GM12875 (cell line): ENCODE results near the gene COA7.

Experiments
- H3K4me3 ChIP-seq: one replicate; pipeline ENCODE4 v1.5.1; 2011; ENCODE audit warnings: low read depth, low read length, control low read depth
- TF ChIP-seq, protein P1 (sequence below): IDR thresholded peaks from 2 replicates; pipeline ENCODE4 v1.5.1; 2011; ENCODE audit warnings: low read depth, mild to moderate bottlenecking, control low read depth, inconsistent platforms, low read length, moderate library complexity, borderline replicate concordance; ENCODE audit not compliant: insufficient read depth

The COA7 gene

DNA sequence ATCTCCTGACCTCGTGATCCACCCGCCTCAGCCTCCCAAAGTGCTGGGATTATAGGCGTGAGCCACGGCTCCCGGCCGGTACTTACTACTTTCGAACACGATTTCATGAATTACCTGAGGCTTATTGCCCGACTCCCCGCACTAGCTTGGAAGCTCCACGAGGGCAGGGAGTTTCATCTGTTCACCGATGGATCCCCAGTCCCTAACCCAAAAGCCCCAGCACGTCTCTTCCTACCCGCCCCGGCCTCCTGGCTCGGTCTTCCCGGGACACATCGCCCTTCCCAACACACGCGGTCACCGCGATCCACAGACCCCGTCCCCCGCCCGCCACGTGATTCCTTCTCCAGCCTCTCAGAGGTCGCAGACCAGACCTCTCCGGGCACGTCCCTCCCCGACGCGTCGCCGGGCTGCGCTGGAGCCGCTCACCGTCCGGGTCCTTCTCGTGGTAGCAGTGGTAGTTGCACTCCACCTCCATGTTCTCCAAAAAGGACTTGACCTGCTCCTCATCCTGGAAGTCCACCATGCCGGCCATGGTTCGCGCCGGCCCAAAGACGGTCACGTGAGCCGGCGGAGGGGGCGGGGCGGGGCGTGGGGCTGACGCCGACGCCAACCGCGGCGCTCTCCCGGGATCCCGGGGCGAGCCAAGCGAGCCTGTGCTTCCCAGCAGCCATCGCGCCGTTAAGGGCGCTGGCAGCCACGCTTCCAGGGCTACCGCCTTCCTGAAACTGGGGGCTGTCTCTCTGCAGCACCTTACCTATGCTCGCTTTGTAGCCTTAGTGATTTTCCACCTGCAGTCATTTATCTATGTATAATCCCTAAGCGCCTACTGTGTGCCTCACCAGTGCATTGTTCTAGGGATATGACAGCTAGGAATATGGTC lies at the start of gene COA7:
Gene COA7, minus strand, starts transcription at position 553 of the 880 bp plus-strand sequence. Its CDS starts 21 bp downstream, at position 532.
- TF ChIP-seq, protein P1, sequence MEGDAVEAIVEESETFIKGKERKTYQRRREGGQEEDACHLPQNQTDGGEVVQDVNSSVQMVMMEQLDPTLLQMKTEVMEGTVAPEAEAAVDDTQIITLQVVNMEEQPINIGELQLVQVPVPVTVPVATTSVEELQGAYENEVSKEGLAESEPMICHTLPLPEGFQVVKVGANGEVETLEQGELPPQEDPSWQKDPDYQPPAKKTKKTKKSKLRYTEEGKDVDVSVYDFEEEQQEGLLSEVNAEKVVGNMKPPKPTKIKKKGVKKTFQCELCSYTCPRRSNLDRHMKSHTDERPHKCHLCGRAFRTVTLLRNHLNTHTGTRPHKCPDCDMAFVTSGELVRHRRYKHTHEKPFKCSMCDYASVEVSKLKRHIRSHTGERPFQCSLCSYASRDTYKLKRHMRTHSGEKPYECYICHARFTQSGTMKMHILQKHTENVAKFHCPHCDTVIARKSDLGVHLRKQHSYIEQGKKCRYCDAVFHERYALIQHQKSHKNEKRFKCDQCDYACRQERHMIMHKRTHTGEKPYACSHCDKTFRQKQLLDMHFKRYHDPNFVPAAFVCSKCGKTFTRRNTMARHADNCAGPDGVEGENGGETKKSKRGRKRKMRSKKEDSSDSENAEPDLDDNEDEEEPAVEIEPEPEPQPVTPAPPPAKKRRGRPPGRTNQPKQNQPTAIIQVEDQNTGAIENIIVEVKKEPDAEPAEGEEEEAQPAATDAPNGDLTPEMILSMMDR, result no peak
- H3K4me3 ChIP-seq, result peak within 1 kb of the TSS; percentile 75

DNA sequence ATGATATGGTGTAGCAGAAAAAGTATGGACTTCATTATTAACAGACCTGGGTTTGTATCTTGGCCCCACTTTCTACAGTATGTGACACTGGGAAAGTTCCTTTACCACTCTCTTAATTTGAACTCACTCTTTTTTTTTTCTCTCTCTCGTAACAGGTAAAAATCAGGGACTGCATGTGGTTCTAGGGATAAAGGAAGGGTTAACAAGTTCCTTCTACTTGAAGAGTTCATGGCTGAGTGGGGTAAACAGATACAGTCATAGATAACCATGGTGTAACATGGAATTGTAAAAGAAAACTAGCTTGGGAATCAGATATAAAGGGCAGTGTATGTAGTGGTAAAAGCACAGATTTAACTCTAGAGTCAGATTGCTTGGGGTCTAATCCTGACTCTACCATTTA lies 49.3 kb upstream of the COA7 start:
- TF ChIP-seq, protein P1, result no peak
- no peak overlapping the region for H3K4me3 ChIP-seq

DNA sequence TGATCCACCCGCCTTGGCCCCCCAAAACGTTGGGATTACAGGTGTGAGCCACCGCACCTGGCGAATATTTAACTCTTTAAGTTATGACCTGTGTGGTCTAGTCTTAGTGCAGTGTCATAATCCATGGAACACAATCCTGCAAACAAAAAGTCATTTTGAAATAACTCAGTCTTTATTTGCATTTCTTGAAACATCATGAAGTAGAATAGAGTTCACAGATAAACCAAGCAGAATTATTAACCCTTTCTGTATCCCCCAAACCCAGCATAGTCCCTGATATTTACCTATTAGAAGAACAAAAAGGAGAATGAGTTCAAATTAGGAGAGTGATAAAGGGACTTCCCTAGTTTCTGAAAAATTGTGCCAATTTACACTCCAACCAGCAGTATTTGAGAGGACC lies 48.0 kb upstream of the COA7 start:
- TF ChIP-seq, protein P1, result no peak
- H3K4me3 ChIP-seq, result no peak overlapping the region

DNA sequence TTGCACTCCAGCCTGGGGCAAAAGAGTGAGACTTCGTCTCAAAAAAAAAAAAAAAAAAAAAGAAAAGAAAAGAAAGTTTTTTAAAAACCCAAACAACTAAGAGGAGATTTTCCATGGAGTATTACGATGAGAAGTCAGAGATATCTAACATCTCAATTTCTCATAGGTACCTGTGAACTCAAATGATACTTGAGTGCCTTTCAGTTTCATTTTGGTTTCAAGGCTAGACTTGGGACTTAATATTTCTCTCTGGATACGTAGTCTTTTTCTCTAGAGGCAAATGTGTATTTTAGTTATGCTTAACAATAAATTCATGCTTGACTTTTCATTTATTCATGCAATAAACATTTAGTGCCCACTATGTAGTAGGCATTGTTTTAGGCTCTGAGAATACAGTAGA lies 43.1 kb upstream of the COA7 start:
- TF ChIP-seq, protein P1, result no peak
- no peak overlapping the region for H3K4me3 ChIP-seq

DNA sequence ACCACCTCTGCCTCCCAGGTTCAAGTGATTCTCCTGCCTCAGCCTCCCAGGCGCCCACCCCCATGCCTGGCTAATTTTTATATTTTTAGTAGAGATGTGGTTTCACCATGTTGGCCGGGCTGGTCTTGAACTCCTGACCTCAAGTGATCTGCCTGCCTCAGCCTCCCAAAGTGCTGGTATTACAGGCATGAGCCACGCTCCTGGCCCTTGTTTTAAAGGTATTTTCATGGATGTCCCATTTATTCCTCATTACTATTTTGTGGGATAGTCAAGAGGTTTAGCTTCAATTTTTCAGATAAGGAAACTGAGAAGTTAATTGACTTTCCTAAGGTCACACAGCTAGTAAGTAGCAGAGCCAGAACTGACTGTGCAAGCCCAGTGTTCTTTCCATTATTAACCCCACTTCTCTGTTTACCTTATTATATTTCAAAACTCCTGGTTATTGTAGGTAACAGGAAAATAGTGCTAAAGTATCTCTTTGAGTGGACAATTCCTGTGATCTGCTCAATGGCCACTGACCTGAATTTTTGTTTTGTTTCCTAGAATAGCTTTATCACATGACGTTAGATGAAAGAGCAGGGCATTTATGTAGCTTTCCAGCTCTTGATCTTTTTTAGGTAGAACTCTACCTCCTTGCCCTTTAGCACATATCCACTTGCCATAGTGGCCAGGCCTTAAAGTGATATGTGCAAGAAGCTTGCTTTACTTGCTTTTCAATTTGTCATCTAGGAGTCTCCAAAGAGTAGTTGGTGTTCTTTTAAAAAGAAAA lies 41.7 kb upstream of the COA7 start:
- H3K4me3 ChIP-seq, result no peak overlapping the region
- TF ChIP-seq, protein P1, result no peak

DNA sequence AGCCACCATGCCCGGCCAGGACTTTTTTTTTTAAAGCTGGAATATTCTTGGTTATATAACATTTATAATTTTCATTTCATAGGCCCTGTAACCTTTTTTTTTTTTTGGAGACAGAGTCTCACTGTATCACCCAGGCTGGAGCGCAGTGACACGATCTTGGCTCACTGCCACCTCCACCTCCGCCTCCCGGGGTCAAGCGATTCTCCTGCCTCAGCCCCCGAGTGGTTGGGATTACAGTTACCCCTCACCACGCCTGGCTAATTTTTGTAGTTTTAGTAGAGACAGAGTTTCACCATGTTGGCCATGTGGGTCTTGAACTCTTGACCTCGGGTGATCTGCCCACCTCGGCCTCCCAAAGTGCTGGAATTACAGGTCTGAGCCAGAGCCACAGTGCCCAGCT lies 40.7 kb upstream of the COA7 start:
- TF ChIP-seq, protein P1, result no peak

More for the DNA sequence above, 40.7 kb upstream of the COA7 start:
- no peak overlapping the region for H3K4me3 ChIP-seq
